ENCODE measurements around the gene LIMS2.
A peak's percentile ranks its signal among the peaks of the same experiment; 100 is the strongest.

Gene LIMS2, protein sequence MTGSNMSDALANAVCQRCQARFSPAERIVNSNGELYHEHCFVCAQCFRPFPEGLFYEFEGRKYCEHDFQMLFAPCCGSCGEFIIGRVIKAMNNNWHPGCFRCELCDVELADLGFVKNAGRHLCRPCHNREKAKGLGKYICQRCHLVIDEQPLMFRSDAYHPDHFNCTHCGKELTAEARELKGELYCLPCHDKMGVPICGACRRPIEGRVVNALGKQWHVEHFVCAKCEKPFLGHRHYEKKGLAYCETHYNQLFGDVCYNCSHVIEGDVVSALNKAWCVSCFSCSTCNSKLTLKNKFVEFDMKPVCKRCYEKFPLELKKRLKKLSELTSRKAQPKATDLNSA

DNA sequence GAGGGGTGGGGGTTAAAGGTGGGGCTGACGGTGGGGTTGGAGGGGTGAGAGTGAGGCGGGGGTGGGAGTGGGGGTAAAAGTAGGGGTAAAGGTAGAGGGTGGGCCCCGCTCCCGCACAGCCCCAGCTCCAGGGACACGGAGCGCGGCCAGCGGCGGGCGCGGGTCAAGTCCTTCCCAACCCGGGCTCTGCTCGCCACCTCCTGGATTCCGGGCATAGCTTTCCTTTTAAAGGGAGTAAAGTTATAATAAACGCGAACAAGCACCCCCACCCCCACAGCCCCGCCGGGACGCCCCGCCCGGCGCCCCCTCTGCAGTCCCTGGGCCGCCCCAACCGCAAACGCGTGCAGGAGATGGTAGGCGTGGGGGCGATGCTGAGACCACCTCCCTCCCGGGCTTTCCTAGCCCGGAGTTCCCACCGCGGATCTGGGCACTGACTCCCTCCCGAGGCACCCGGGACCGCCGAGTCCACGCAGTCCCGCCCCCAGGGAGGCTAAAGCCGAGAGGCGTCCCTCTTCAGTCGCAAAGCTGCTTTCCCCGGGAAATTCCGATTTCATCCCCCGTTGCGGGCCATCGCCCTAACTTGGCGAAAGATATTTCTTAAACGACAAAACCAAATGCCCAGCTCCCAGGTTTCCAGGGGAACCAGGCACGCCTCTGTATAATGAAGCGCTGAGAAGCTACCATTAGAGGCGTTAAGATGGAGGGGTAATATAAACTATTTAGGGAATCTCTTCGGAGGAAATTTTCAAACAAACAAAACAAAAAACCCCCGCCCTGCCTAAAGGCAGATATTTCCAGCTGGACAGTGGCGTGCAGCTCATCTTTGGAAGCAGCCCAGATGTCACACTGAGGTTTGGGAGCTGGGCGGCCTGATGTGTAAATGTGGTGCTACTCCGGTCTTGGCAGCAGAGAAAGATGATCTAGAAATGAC, at the start of gene LIMS2:
LIMS2 (minus strand) TSS at position 200 of the 931 bp plus-strand sequence. CDS start 506 bp downstream, outside the sequence.
- DNase-seq = peak; percentile 41

DNA sequence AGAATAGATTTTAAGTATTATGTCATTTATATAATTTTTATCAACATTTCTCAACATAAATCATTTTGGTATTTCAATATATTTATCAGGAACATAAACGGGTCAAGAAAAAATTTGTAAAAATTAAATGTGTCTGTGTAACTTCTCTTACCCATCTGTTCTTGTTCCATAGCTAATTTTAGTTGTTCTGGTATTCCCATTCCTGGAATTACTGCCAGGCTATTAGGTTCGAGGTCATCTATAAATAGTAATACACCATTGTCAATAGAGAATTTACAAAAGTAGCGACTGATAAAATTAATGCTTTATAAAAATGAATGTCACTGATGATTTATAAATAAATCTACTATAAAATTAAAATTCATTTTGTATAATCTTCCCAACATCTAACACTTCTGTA, 47.5 kb upstream of the LIMS2 start:
- no peak for DNase-seq

DNA sequence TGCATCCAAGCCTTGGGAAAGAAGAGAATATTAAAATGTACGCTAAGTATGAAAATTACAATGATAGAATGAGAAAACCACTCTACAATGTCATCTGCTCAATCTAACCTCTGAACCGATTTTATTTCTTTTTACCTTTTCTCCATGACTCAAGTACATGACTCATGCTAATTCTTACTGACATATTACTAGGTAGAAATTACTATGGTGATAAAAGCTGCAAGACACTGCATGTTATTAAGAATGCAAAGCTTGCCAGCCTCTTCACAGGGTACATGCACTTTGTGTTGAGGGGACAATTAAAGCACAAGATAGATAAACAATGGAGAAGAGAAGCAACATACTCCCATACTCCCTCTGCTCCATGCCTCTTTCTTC, 46.6 kb upstream of the LIMS2 start:
- no peak for DNase-seq

DNA sequence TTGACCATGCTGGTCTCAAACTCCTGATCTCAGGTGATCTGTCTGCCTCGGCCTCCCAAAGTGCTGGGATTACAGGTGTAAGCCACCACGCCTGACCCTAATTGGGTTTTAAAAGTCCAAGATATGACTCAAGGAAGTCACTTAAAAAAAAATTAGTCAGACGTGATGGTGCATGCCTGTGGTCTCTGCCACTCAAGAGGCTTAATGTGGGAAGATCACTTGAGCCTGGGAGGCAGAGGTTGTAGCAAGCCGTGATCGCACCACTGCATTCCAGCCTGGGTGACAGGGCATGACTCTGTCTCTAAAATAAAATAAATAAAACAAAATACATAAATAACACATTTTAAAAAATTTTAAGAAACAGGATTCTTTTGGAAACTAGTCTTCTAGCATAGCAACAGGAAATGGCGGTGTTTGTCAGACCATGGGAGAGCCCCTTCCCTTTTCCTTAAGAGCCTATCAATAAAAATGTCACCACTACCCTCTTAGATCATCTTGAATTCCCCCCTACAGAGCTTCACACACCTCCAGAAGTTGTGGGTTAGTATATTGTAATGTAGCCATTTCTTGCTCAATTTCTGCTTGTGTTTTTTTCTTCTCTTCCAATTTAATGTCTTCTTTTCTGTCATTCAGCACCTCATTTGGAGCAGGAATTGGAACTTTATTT, 46.1 kb upstream of the LIMS2 start:
- DNase-seq = no peak

DNA sequence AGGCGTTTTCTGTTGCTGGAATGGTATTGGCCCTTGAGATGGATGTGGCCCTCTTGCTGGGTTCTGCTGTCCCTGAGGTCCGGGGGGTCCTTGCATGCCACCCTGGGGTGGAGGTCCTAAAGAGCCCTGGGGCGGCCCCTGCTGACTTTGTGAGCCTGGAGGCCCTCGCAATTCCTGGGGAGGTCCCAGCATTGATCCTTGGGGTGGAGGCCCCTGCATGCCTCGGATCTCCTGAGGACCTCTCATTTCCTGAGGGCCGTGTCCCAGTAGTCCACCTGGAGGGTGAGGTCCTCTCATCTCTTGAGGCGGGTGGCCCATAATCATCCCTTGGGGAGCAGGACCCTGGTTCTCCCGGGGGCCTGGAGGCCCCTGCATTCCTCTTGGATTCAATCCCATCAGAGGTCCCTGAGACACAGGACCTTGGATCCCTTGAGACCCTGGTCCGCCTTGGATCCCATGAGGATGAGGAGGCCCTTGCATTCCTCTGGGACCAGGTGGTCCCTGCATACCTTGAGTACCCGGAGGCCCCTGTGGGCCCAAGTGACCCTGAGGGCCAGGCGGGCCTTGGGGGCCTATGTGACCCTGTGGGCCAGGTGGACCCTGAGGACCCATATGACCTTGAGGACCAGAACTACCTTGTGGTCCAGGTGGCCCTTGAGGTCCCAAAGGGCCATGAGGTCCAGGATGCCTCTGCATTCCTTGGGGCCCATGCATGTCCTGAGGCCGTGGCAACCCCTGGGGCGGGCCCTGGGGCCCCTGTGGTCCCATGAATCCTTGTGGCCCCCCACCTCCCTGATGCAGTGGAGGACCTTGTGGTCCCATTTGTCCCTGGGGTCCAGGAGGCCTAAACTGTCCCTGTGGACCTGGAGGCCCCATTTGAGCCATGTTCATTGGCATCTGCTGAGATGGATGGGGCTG, 44.2 kb upstream of the LIMS2 start:
- no peak for DNase-seq

DNA sequence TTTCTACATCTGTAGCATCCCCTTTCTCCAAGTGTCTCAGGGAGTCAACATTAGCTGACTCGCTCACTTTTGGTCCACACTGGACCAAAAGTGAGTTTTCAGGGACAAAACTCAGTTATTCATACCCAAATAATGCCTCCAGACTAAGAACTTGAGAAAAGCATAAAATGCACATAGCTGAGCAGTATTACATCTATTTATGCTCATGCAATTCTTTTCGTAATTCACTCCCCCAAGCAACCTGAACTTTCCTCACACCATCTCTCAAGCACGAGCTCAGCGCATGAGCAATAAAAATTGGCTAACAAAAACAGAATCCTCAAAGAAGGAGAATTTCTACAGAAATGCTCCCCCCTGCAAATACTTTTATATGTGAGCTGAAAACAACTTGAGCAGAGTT, 42.9 kb upstream of the LIMS2 start:
- DNase-seq = no peak

DNA sequence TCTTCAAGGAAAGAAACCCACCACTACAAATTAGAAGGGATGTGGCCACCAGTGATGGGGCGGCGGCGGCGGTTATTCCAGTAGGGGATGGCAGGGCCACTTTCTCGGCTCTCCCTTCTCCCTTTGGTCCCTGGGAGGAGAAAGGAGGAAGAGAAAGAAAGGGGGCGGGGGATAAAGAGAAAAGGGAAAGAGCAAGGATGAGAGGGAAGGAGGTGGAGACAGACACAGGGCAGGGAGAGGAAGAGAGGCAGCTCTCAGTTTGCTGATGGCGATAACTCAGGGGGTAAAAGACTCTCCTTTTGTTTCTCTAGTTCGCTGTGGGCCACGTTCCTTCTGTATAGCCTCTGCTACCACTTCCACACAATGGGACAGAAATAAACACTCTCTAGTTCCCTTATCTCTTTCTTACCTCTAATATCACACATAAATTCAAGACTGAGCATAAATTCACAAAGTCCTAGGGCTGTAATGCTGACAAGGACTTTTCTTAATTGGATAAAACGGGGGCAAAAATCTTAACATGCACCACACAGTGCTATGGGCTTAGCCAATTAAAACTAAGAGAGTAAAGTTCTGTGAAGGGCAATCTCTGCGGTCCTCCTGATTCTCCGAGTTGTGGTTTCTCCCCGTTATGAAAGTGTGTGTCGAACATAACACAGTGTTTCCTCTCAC, 40.6 kb upstream of the LIMS2 start:
- DNase-seq = no peak

DNA sequence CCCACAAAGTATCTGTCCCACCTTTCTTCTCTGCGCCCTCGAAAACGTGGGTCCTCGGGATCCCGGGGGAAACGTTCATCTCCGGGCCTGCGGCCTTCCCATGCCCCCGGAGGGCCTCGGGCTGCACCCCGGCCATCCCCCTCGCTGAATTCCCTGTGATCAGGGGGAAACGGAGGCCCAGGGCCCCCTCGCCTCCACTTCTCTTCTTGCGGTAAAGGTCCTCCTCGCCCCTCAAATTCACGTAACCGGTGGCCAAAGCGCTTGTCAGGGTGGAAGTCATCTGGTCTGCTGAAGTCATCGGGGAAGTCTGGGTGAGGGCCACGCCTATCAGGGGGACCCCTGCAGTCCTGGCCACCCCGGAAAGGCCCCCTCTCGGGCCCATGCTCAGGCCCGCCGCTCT, 38.2 kb upstream of the LIMS2 start:
- DNase-seq = no peak

DNA sequence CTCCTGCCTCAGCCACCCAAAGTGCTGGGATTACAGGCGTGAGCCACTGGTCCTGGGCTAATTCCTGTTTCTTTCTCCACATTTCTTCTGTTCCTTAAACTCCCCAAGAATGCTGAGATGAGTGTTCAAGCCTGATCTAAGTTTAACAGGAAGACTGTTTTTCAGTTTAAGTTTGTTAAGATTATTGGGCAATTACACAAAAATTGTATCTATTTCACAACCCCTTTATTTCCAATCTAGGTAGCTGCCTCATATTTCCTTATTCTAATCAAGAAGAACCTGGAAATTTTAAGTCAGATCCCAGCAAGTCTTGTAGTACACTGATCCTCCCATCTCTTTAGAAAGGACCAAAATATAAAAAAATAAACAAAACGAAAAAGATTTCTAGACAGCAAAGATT, 37.7 kb upstream of the LIMS2 start:
- DNase-seq = no peak

DNA sequence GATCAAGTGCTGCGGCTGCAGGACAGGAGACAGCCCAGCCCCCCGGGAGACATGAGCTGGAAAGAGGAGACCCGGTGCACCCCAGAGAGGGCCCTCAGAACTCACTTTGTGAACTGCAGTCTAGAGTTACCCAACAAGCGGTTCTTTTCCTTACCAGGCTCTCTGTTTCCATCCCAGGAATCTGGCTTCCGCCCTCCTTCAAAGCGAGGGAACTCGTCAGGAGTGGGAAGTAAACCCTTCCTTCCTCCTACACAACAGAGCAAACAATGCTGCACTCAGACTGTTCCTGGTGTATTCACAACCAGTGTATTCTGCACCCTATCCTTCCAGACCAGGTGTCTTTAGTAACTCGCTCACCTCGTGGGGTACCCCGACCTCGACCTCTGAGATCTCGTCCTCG, 34.0 kb upstream of the LIMS2 start:
- DNase-seq = no peak

DNA sequence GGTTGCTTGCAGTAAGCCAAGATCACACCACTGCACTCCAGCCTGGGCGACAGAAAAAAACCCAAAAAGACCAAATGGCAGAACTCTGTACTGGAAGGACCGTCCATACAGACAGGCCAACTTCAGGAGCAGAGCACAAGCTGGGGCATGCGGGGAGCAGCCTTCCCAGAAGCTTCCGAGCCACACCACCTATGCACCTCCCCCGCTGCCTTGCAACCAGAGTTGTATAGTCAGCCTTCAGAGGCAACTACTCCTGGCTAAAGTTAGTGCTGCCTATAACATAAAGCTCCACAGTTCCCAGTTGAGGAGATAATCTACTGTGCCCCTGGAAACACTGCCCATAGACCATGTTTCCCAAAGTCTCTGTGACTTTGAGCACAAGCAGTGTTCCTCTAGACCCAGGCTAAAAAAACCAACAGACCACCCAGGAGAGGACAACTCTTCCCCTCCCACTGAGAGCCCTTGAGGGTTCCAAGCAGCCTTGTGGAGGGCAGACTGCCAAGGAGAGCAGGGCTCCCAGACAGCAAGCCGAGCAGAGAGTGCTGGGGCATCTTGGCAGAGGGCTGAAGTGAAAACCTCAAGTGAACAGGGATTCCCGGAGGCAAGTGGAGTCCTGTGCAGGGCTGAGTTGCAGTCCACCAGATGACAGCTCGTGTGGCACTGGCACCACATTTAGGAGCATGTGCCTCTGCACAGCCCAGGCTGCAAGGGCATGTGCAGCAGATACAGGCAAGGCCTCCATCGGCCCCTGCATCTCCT, 32.7 kb upstream of the LIMS2 start:
- DNase-seq = no peak

DNA sequence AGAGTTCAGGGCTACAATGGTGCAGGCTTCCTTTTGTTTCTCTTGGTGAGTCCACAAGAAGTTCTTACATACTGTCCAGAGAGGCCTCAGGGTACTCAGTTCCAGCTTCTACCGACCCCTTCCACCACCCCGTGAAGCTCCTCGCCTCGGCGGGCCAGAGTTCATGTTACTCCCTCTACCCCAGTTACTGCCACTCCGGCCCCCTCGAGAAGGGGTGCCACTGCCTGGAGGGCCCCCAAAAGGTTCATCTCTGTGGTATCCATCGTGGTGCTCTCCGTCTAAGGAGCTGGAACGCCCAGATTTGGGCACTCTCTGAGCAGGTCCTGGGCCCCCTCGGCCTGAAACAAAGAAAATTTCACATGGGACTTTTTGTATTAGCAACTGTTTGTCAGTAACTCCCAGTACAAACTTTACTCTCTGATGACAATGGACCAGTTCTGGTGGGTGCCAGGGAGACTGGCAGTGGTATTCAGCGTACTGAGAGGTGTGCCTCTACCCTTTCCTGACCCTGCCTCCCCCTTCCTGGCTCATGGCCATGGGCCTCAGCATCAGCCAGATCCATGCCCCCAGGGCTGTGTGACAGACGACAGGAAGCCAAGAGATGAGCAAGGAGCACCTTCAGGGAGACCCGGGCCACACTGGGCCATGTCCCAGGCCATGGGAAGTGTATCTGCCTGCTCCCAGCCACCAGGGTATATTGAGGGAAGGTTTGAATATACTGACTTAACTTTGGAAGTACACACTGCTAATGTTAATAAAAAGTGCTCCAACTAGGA, 31.1 kb upstream of the LIMS2 start:
- no peak for DNase-seq

DNA sequence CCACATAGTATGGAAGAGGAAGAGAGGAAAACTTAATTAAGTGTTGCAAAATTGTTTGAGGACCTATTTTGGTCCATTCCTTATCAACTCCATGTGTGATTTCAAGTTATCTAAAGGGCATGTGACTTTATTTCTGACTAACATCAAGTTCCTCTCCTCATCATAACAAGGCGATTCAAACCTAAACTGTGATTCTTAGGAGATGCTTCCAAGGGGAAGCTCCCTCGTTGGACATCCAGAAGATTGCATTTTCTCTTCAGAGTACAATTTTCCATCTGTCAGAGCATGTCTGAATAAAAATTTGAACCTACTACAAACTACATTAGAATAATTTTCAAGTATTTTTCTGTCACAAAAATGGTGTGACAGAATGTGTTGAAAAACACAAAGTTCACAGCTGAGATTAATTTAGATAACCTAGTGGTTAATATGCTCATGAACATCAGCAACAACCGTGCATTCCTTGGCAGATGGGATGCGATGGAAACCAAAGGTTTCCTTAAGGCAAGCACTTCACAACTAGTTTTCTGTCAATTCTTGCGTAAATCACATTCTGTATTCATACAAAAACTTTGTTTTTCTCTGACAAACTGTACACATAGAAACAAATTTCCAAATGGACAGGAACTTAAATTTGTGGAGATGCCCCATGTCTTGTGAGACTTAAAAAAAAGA, 30.2 kb upstream of the LIMS2 start:
- no peak for DNase-seq

DNA sequence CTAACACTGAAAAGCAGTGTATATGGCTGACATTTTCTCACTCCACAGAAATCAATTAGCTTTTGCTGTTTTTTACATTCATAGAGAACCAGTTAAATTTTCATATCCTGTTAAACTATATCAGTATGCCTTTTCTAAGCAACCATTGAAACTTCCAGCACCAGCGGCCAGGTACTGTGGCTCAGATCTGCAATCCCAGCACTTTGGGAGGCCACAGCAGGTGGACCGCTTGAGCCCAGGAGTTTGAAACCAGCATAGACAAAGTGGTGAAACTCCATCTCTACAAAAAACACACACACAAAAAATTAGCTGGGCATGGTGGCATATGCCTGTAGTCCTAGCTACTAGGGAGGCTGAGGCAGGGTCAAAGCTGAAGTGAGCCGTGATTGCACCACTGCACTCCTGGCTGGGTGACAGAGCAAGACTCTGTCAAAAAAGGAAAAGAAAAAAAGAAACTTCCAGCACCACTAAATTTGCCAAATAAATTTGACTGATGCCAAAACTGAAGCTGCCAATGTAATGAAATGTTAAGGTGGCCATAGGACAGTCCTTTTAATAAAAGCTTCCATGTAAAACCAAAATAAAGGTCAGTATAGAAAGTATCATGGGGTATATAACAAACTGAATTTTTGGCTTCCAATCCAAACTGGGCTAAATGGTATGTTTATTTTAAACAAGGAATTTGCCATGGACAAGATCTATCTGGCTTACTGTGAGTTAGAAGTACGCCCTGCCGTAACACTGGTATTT, 29.5 kb upstream of the LIMS2 start:
- no peak for DNase-seq

DNA sequence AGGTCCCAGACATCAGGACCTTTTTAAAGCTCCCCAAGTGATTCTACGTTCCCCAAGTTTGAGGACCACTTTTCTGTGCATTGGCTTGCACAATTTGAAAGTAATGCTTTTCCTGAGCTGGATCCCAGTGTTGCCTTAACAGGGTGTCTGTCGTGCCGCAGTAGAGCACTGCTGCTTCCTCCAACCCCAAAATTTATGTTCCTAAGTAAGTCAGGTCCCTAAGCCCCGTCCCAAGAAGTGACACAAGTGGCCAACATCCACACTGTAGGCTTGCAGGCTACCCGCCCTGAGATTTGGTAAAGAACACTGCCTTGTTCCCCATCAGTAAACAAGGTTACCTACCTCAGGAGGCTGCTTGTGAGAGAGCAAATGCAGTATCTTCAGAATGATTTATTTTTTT, 28.0 kb upstream of the LIMS2 start:
- no peak for DNase-seq

DNA sequence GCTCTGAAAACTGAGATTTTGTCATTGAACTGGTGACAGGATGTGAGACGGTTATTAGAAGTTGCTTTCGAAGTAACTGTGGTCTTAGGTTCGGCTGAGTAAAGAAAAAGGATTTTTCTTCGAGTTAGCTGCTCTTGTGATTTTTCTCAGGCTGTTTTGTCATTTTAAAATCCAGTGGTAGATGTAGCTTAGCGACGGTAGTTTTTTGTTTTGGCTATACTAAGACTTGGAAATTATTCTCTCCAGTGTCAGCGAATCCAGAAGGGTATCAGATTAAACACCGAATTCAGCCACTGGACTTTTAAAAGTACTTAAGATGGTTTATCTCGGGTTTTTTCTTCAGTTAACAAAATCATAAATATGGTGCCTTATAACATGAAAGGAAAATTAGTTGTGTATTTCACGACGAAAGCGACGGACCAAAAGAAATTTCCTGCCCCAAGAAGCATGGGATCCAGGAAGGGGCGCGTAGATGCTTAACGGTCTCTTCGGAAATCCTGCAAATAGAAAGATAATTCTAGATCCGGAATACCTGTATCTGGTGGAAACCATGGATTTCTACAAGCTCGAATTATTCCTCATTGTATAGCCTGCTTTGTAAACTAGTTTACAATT, 27.2 kb upstream of the LIMS2 start:
- peak; percentile 48 for DNase-seq

DNA sequence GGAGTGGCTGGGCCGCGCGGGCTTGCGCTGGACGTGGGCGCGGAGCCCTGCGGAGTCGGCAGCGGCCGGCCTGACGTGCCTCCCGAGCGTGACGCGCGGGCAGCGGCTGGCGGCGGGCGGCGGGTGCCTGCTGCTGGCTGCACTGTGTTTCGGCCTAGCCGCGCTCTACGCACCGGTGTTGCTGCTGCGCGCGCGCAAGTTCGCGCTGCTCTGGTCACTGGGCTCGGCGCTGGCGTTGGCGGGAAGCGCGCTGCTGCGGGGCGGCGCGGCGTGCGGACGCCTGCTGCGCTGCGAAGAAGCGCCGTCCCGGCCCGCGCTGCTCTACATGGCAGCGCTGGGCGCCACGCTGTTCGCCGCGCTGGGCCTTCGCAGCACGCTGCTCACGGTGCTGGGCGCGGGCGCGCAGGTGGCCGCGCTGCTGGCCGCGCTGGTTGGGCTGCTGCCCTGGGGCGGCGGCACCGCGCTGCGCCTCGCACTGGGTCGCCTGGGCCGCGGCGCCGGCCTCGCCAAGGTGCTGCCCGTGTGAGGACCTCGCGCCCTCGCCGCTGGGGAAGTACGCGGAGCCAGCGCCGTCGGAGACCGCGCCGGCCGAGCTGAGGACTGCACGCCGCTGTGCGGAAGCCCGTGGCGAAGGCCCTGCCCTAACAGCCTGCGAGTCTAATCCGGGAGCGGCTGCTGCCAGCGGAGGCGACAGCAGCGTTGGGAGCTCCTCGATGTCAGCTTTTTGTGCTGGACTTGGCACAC, 26.5 kb upstream of the LIMS2 start:
- DNase-seq = peak; percentile 65

DNA sequence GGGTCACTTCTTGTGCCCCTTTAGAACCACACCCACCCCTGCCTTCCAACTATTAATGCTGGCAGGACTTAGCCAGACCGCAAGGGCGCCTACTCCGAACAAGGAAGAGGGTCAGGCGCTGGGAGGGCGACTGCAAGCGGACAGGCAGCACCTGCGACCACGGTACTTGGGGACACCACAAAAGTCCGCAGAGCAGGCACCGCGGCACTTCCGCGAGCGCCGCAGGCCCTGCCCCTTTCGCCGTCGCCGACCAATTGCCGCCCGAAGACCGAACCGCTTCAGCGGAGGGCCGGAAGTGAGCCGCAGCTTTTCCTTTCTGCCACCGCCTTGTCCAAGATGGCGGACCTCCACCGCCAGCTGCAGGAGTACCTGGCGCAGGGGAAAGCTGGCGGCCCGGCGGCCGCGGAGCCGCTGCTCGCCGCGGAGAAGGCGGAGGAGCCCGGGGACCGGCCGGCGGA, 25.9 kb upstream of the LIMS2 start, which contains the start of gene SFT2D3:
SFT2D3 (plus strand) TSS at position 305 of the 458 bp plus-strand sequence; CDS start at position 337, 32 bp downstream.
- peak; percentile 91 for DNase-seq
